ENCODE measurements around the gene PCSK7. TPM values are rescaled to one million over a fixed set of nuclear protein-coding genes. Genes with fewer than 3 reads are reported as not detected.

Gene PCSK7
- total RNA-seq, 2 donors from 2014 or later = 140 to 206 TPM

DNA sequence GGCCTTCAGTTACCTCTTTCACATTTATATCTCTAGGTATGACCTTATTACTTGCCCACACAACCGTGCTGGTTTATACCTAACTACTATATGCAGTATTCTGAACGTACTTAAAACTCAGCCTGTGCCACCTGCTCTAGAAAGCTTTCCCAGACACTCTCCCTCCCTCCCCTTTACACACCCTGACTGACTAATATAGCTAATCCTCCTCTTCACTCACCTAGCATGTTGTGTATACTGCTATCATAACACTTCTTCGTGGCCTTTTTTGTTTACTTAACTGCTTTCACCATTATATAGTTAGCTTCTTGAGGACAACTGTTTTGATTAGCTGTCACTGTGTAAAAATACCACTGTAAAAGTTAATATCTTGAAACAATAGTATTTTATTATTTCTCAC is 24.1 kb upstream of the PCSK7 start:
- ATAC-seq (no peak), DNase-seq (ENCODE audit: low spot score) (no peak)
- Mint-ChIP-seq H3K27ac (no peak overlapping the region), H3K4me3 (no peak overlapping the region), H3K9me3 (no peaks in the 10 kb centered on the region), H3K4me1 (ENCODE audit: low read depth in 2 of 2) (peaks cover 0 to 3% of the 10 kb centered on the region in 2 donors), H3K36me3 (no peaks in the 10 kb centered on the region), H3K27me3 (no peaks in the 10 kb centered on the region)

- Mint-ChIP-seq H3K4me3 (no peak overlapping the region), H3K27ac (no peak overlapping the region), H3K27me3 (no peaks in the 10 kb centered on the region), H3K36me3 (peaks cover 13% of the 10 kb centered on the region), H3K4me1 (ENCODE audit: low read depth in 2 of 2) (peaks cover 0 to 3% of the 10 kb centered on the region in 2 donors), H3K9me3 (no peaks in the 10 kb centered on the region)
- no peak for ATAC-seq
- DNase-seq (ENCODE audit: low spot score) = no peak
These were observed 19.6 kb upstream of the PCSK7 start for GRCh38 chr11:117251506-117251905.

DNA sequence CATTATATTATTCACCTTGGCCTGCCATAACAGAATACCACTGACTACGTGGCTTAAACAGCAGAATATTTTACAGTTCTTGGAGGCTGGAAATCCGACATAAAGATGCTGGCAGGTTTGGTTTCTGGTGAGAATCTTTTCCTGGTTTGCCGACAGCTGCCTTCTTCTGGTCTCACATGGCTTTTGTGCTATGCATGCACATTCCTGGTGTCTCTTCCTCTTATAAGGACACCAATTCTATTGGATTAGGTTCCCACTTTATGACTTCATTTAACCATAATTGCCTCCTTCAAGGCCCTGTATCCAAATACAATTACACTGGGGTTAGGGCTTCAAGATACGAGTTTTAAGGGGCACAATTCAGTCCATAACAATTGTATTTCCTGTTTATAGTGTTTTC is 17.7 kb upstream of the PCSK7 start:
- no peak for ATAC-seq
- no peak overlapping the region for H3K4me3 Mint-ChIP-seq
- H3K36me3 Mint-ChIP-seq = peaks cover 15% of the 10 kb centered on the region
- no peak for DNase-seq (ENCODE audit: low spot score)
- no peaks in the 10 kb centered on the region for H3K9me3 Mint-ChIP-seq
- no peak overlapping the region for H3K27ac Mint-ChIP-seq
- peaks cover 0 to 3% of the 10 kb centered on the region in 2 donors for H3K4me1 Mint-ChIP-seq (ENCODE audit: low read depth in 2 of 2)
- no peaks in the 10 kb centered on the region for H3K27me3 Mint-ChIP-seq

GRCh38 chr11:117248341-117248740 is 16.5 kb upstream of the PCSK7 start:
- DNase-seq (ENCODE audit: low spot score) (no peak), ATAC-seq (no peak)
- Mint-ChIP-seq H3K4me3 (no peak overlapping the region), H3K36me3 (peaks cover 21% of the 10 kb centered on the region), H3K27ac (no peak overlapping the region), H3K27me3 (no peaks in the 10 kb centered on the region), H3K9me3 (no peaks in the 10 kb centered on the region), H3K4me1 (ENCODE audit: low read depth in 2 of 2) (peaks cover 0 to 3% of the 10 kb centered on the region in 2 donors)

DNA sequence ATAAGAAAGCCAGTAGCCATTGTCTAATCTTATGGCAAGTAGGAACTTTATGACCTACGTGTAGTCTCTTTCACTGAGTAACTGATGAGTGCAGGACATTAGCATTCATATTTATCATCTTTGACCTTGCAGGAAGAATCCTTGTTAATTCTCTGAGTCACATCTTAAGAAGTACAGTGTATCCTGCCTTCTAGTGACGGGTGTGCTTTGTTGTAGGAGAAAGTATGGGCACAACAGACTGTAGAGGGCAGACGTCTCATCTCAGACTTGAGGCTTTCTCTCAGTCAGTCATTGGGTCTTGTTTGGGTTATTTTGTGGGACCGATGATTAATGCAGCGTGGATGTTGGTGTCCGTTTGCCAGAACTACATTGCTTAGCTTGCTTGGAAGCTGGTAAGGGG is 7.4 kb upstream of the PCSK7 start:
- no peak for ATAC-seq
- no peak for DNase-seq (ENCODE audit: low spot score)
- Mint-ChIP-seq H3K4me1 (ENCODE audit: low read depth in 2 of 2) (peaks cover 2% of the 10 kb centered on the region in 2 donors), H3K27ac (no peak overlapping the region), H3K4me3 (no peak overlapping the region), H3K36me3 (peaks cover 10% of the 10 kb centered on the region), H3K27me3 (no peaks in the 10 kb centered on the region), H3K9me3 (no peaks in the 10 kb centered on the region)

GRCh38 chr11:117238221-117238620 is 6.3 kb upstream of the PCSK7 start:
- DNase-seq (ENCODE audit: low spot score) = no peak

DNA sequence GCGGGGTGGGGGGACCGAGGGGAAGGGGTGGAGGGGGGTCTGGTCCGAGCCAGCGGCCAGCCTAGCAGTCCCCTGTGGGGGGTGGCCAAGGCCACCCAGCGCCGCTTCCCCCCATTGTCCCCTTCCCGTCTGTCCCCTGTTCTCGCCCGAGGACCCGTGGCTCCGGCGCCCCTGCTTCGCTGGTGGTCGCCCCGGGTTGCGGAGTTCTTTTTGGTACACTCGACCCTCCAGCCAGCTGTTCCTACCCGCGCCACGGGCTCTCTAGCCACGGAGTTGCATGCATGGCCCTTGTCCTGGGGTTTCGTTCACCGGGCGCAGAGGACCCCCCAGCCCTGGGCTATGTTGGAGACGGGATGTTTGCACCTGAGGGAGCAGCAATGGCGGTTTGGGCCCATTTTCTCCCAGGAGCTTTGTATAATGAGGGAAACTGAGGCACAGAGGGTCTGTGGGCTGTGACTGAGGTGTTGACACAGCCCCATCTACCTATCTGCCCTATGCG is 1.1 kb upstream of the PCSK7 start:
- Mint-ChIP-seq H3K9me3 (no peaks in the 10 kb centered on the region), H3K4me1 (ENCODE audit: low read depth in 2 of 2) (peaks cover 31 to 44% of the 10 kb centered on the region in 2 donors), H3K4me3 (peak overlapping the region; percentile 86), H3K36me3 (peaks cover 11% of the 10 kb centered on the region), H3K27me3 (no peaks in the 10 kb centered on the region), H3K27ac (peak overlapping the region; percentile 84 to 96)
- DNase-seq (ENCODE audit: low spot score) (no peak), ATAC-seq (peak in 1 of 2 donors; percentile 0)

More at GRCh38 chr11:117238221-117238620, 6.3 kb upstream of the PCSK7 start:
- no peak for ATAC-seq
- Mint-ChIP-seq H3K4me1 (ENCODE audit: low read depth in 2 of 2) (peaks cover 7 to 11% of the 10 kb centered on the region in 2 donors), H3K4me3 (no peak overlapping the region), H3K27ac (no peak overlapping the region), H3K27me3 (no peaks in the 10 kb centered on the region), H3K9me3 (no peaks in the 10 kb centered on the region), H3K36me3 (peaks cover 6% of the 10 kb centered on the region)

GRCh38 chr11:117232092-117232878 is 412 bp upstream of the PCSK7 start, which contains the start of gene RNF214:
Gene RNF214 (plus strand): TSS chr11:117232671. CDS start chr11:117234273, 1,602 bp downstream.
- Mint-ChIP-seq H3K4me3 (peak within 1 kb of the TSS; percentile 97), H3K27ac (peak within 1 kb of the TSS; percentile 96 to 98), H3K4me1 (ENCODE audit: low read depth in 2 of 2) (peaks cover 31 to 45% of the 10 kb centered on the region in 2 donors), H3K9me3 (no peaks in the 10 kb centered on the region), H3K27me3 (no peaks in the 10 kb centered on the region), H3K36me3 (peaks cover 15% of the 10 kb centered on the region)
- DNase-seq (ENCODE audit: low spot score) = peak; percentile 83
- peak; percentile 86 to 90 for ATAC-seq

DNA sequence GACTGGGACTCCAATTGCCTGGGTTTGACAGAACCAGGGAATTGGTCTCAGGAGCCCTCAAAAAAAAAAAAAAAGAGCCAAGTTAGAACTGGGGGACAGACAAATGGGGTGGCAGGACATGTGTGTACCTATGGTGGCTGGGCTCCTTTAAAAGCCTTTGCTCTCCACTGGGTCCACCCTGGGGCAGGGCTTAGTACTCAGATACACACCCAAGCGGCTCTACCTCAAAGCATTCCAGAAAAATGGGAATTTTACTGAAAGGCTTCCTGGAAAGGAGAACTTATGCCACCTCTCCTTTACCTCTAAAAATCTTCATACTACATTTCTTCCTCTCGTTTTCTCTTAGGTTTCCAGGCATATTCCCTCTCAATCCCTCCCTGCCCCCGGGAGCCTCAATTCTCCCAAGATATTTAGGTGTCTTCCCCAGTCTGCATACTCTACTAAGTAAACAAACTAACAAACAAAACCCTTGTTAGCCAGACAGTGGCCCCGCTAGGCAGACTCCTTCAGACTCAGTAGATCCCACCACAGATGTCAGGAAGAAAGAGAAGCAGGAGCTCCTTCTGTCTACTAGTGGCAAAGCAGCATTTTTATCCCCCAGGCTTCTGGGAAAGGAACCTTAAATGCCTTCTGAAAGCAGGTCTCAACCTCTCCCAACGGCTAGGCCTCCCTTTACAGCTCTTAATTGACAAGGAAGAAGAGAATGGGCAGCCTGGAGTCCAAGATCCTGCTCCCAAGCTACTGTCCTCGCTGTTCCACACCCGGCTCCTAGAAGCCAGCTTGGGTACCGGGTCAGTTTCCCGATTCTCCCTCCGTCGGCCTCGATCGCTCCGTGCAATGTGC is 653 bp downstream of the PCSK7 start:
- Mint-ChIP-seq H3K27me3 (no peaks in the 10 kb centered on the region), H3K4me3 (peak overlapping the region; percentile 97), H3K27ac (peak overlapping the region; percentile 96 to 98), H3K9me3 (no peaks in the 10 kb centered on the region), H3K36me3 (peaks cover 20% of the 10 kb centered on the region), H3K4me1 (ENCODE audit: low read depth in 2 of 2) (peaks cover 37 to 51% of the 10 kb centered on the region in 2 donors)
- DNase-seq (ENCODE audit: low spot score) (no peak), ATAC-seq (no peak)

DNA sequence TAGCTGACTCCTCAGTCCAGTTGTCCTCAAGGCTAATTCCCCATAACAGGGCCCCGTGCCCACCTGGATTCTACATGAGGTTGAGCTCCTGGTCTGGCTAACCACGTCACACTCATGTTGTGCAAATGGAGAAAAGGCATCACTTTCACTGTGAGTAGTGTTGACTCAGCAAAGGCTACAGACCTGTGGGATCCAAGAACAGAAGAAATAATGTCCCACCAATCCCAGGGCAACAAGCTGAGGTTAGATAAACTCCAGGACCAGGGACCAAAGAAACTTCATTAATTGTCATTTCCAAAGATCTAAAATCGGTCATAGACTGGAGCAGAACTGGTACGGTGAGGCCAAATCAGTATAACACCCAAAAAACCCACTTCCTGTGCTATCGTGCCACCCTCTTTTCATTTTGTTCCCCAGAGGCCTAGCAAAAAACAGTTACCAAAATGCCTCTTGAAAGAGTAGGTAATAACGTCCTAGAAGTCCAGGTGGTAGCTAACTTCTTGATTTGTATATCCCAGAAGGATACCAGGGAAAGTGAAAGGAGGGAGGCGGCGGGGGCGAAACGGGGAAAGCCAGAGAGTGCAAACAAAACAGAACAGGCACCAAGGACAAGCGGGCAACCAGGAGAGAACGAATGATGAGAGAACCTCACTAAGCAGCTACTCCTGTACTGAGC is 1.4 kb downstream of the PCSK7 start:
- no peaks in the 10 kb centered on the region for H3K27me3 Mint-ChIP-seq
- peak overlapping the region; percentile 96 to 98 for H3K27ac Mint-ChIP-seq
- H3K4me1 Mint-ChIP-seq (ENCODE audit: low read depth in 2 of 2) = peaks cover 37 to 51% of the 10 kb centered on the region in 2 donors
- no peaks in the 10 kb centered on the region for H3K9me3 Mint-ChIP-seq
- peak overlapping the region; percentile 97 for H3K4me3 Mint-ChIP-seq
- peaks cover 21% of the 10 kb centered on the region for H3K36me3 Mint-ChIP-seq
- DNase-seq (ENCODE audit: low spot score) (peak; percentile 78), ATAC-seq (peak; percentile 64 to 77)

DNA sequence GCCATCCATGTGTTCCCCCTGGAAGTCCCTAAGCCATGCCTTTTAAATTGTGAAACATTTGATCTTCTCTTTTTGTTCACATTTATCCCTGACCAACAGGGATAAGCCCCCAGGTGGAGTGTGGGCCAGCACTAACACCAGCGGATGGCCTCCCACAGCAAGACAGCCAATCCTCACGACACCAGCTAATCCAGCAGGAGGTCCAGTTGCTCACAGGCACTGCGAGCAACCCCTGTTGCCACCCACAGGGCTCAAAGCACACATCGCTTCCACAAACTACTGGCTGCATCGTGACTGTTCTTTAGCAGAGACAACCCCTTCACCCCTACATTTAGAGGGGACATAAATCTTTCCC is 2.0 kb downstream of the PCSK7 start:
- peaks cover 21% of the 10 kb centered on the region for H3K36me3 Mint-ChIP-seq
- H3K9me3 Mint-ChIP-seq = no peaks in the 10 kb centered on the region
- peak overlapping the region; percentile 96 to 98 for H3K27ac Mint-ChIP-seq
- DNase-seq (ENCODE audit: low spot score) = no peak
- H3K4me1 Mint-ChIP-seq (ENCODE audit: low read depth in 2 of 2) = peaks cover 40 to 51% of the 10 kb centered on the region in 2 donors
- ATAC-seq = no peak
- H3K27me3 Mint-ChIP-seq = no peaks in the 10 kb centered on the region
- H3K4me3 Mint-ChIP-seq = peak overlapping the region; percentile 97

DNA sequence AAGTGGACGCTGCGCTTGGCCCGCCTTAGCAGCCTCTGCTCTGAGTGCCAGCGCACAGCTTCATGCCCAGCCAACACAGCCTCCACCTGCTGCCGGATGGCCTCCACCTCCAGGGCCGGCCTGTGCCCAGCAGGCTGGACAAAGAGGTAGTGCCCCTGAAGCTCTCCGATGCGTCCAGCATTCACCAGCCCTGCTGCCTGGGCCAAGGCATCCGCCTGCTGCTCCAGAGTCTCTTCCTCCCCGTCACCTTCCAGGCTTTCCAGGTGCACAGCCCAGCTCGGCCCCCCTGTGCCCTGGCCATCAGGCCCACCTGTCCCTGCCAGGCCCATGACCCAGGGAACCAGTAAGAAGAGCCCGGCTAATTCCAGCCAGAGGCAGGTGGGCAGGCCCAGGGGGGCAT is 2.5 kb downstream of the PCSK7 start:
- DNase-seq (ENCODE audit: low spot score) (peak; percentile 57), ATAC-seq (no peak)
- no peaks in the 10 kb centered on the region for H3K9me3 Mint-ChIP-seq
- H3K27ac Mint-ChIP-seq = peak overlapping the region; percentile 96 to 98
- H3K27me3 Mint-ChIP-seq = no peaks in the 10 kb centered on the region
- H3K36me3 Mint-ChIP-seq = peaks cover 21% of the 10 kb centered on the region
- H3K4me3 Mint-ChIP-seq = peak overlapping the region; percentile 97
- H3K4me1 Mint-ChIP-seq (ENCODE audit: low read depth in 2 of 2) = peaks cover 40 to 50% of the 10 kb centered on the region in 2 donors

- DNase-seq (ENCODE audit: low spot score) (peak; percentile 10), ATAC-seq (no peak)
- Mint-ChIP-seq H3K9me3 (no peaks in the 10 kb centered on the region), H3K4me1 (ENCODE audit: low read depth in 2 of 2) (peaks cover 34 to 39% of the 10 kb centered on the region in 2 donors), H3K4me3 (no peak overlapping the region), H3K36me3 (peaks cover 21% of the 10 kb centered on the region), H3K27me3 (no peaks in the 10 kb centered on the region), H3K27ac (peak overlapping the region in 1 of 2 donors; percentile 48)
These were observed 3.8 kb downstream of the PCSK7 start for GRCh38 chr11:117228091-117228490.

Data from natural killer cell treated with Interleukin-12 subunit alpha and Interleukin-12 subunit beta and Interleukin-15 and Interleukin-18, amount 100 ng/mL, for 72 hours (primary cell).